ENCODE data around the gene DNAJB13. TPM values are rescaled to one million over a fixed set of nuclear protein-coding genes. Genes with fewer than 3 reads are reported as not detected.

DNAJB13 gene
- total and polyA plus RNA-seq, 10 of the 15 experiments (the other 5 are each of a cell fraction or from before 2014, with no cell fraction given) = 0.07 to 0.76 (median 0.15) TPM; not detected in 7

- RAD21 ChIA-PET (ENCODE audit: unreplicated experiment) = interaction anchor here (0.9 kb wide), 2 partner anchors 11 to 22 kb away, joined by 3 to 6 read pairs; no protein-coding TSS in a partner anchor
- Histone ChIP-seq H3K4me1 (ENCODE audit: control insufficient read depth, insufficient read depth, low read length) (peaks cover 13% of the 10 kb centered on the region), H3K4me2 (ENCODE audit: control insufficient read depth, insufficient read depth) (no peak overlapping the region), H2AFZ (ENCODE audit: control insufficient read depth, low read depth, low read length) (no peak overlapping the region), H3K27me3 (replicated peaks in 1 of 2; ENCODE audit: control insufficient read depth in 2 of 2, insufficient read depth in 2 of 2, low read length in 1 of 2) (no peaks in the 10 kb centered on the region), H3K9ac (ENCODE audit: control insufficient read depth, insufficient read depth, low read length) (no peak overlapping the region), H3K36me3 (ENCODE audit: control insufficient read depth in 2 of 2, insufficient read depth in 2 of 2, low read length in 1 of 2) (peaks cover 28 to 30% of the 10 kb centered on the region in 2 experiments), H3K79me2 (ENCODE audit: control insufficient read depth, insufficient read depth, low read length) (peaks cover 18% of the 10 kb centered on the region), H3K9me3 (replicated peaks; ENCODE audit: control insufficient read depth, insufficient read depth, low read length) (no peaks in the 10 kb centered on the region), H3K27ac (ENCODE audit: control insufficient read depth, insufficient read depth) (no peak overlapping the region), H3K4me3 (no peak overlapping the region), H4K20me1 (ENCODE audit: control insufficient read depth, insufficient read depth) (no peaks in the 10 kb centered on the region)
- no TSS peak for BruUV-seq (replicated peaks)
- CTCF ChIA-PET = interaction anchor here (1.0 kb wide), 1 partner anchor 12 kb away, joined by 3 read pairs; no protein-coding TSS in a partner anchor
- FAIRE-seq (no peak), ATAC-seq (no peak), DNase-seq (ENCODE audit: low read depth, low spot score) (no peak)
- WGBS (ENCODE audit: insufficient coverage, insufficient replicate concordance, low lambda C conversion rate, missing lambda C conversion rate) = 75% methylated on average over 13 of the region's 13 CpGs
- SMC1A ChIA-PET (ENCODE audit: uncharacterized antibody, unreplicated experiment) = interaction anchor here (1.7 kb wide), 1 partner anchor 11 kb away, joined by 4 read pairs; no protein-coding TSS in a partner anchor
- in situ Hi-C loops (cut with MboI) = no loop called here
- intact Hi-C loops (cut with micrococcal nuclease; ENCODE audit: unreplicated experiment) = no loop called here
- TF ChIP-seq GATAD2B (conservative IDR thresholded peaks at IDR 0.05; ENCODE audit: low read depth) (no peak), IRF5 (IDR thresholded peaks at IDR 0.05; ENCODE audit: borderline replicate concordance) (no peak), BMI1 (IDR thresholded peaks at IDR 0.05; ENCODE audit: borderline replicate concordance) (no peak), E4F1 (IDR thresholded peaks at IDR 0.05; ENCODE audit: borderline replicate concordance, partially characterized antibody) (no peak), RB1 (IDR thresholded peaks at IDR 0.05; ENCODE audit: borderline replicate concordance) (no peak), LARP7 (IDR thresholded peaks at IDR 0.05) (no peak), POLR2A (IDR thresholded peaks at IDR 0.05; ENCODE audit: low read depth, low read length) (no peak), TCF3 (IDR thresholded peaks at IDR 0.05; ENCODE audit: borderline replicate concordance, insufficient read depth, low read depth, low read length) (no peak), SMAD1 (IDR thresholded peaks at IDR 0.05; ENCODE audit: low read depth, partially characterized antibody) (no peak), TCF12 (IDR thresholded peaks at IDR 0.05; ENCODE audit: low read depth, low read length) (no peak), SMAD5 (IDR thresholded peaks at IDR 0.05; ENCODE audit: low read depth) (no peak), SUPT20H (IDR thresholded peaks at IDR 0.05; ENCODE audit: borderline replicate concordance, control insufficient read depth, low read depth, low read length) (no peak)
- POLR2A ChIA-PET = interaction anchor here (0.7 kb wide), 1 partner anchor 30 kb away, joined by 3 read pairs; no protein-coding TSS in a partner anchor
These were observed 24.0 kb downstream of the DNAJB13 start for GRCh38 chr11:73974604-73975478.

Data from GM12878 (cell line).